Thymus (tissue), 11 donors: ENCODE measurements around the gene PHYKPL. TPM values are rescaled to one million over a fixed set of nuclear protein-coding genes. Genes with fewer than 3 reads are reported as not detected.

Experiments
- DNase-seq, 9 donors: peaks; one replicate each; pipeline ENCODE4 v3.0.0-alpha.2; 2013; ENCODE audit warnings: low spot score in 9 of 9, low read depth in 6 of 9, missing footprints in 1 of 9
- H3K27ac ChIP-seq, 2 donors: one replicate each; pipeline ENCODE4 v1.5.1; 2013; ENCODE audit warnings: control low read depth in 1 of 2, low read depth in 1 of 2, low read length in 1 of 2, mild to moderate bottlenecking in 1 of 2, moderate library complexity in 1 of 2
- H3K27me3 ChIP-seq, 2 donors: one replicate each; pipeline ENCODE4 v1.5.1; 2013; ENCODE audit warnings: low read length in 1 of 2; ENCODE audit not compliant: control insufficient read depth in 2 of 2, insufficient read depth in 1 of 2
- H3K36me3 ChIP-seq, 2 donors: one replicate each; pipeline ENCODE4 v1.5.1; 2013; ENCODE audit warnings: low read length in 1 of 2, mild to moderate bottlenecking in 1 of 2, moderate library complexity in 1 of 2; ENCODE audit not compliant: control insufficient read depth in 2 of 2, insufficient read depth in 2 of 2
- H3K4me1 ChIP-seq, 2 donors: one replicate each; pipeline ENCODE4 v1.5.1; 2013; ENCODE audit warnings: low read length in 2 of 2; ENCODE audit not compliant: control insufficient read depth in 2 of 2, insufficient read depth in 2 of 2
- H3K4me3 ChIP-seq, 2 donors: one replicate each; pipeline ENCODE4 v1.5.1; 2013; ENCODE audit warnings: low read length in 2 of 2, control low read depth in 1 of 2, mild to moderate bottlenecking in 1 of 2
- H3K9me3 ChIP-seq, 2 donors: one replicate each; pipeline ENCODE4 v1.5.1; 2013; ENCODE audit warnings: low read length in 1 of 2, mild to moderate bottlenecking in 1 of 2; ENCODE audit not compliant: control insufficient read depth in 2 of 2, insufficient read depth in 1 of 2
- WGBS: extraction: QIAGEN DNeasy Blood & Tissue Kit; methylation state at CpG from one replicate; pipeline ENCODE4 v1.1.7; 2013; 5-methylcytosine and 5-hydroxymethylcytosine counted together
- polyA plus RNA-seq: library from polyadenylated mRNA; stranded (reverse); fragments of 200-250 nt; gene quantifications from one replicate; pipeline ENCODE4 v1.2.3, GENCODE V29; 2013
- total RNA-seq: library from RNA; stranded (reverse); fragments of 120-200 nt; gene quantifications from one replicate; pipeline ENCODE4 v1.2.4, GENCODE V29; 2013
- donor health status: healthy.

PHYKPL gene
- total and polyA plus RNA-seq, 2 donors: 33.5 to 116 TPM

DNA sequence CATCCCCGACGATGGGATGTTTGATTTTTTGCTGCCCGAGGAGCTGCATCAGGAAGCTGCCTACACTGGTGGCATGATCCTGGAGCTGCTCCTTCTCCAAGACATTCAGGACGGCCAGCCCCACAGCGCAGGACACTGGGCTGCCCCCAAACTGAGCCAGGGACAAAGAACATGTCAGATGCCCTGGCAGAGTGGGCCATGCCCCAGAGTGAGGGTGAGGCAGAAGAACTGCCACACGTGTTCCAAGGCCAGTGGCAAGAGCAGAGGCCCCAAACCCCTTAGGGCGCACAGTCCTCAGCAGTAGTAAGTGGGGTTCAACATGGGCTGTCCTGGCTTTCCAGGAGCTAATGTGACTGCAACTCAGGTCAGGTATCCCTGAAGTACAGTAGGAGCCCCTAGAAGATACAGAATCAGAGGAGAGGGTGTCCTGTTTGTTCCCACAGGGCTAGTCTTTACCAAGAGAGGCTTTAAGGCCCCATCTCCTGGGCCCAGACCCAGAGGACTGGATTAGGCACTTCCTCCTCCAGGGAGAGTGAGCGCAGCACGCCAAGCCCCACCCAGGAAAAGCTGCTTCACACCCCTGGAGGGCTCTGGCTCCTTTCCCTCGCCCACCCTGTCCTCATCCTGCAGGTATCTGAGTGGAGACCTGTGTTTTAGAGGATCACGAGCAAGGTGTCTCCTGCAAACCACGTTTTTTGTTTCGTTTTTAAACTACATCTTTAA, 17.2 kb downstream of the PHYKPL start:
- no peak for DNase-seq
- Histone ChIP-seq H3K36me3 (peaks cover 63 to 70% of the 10 kb centered on the region in 2 donors), H3K27me3 (no peaks in the 10 kb centered on the region), H3K4me3 (no peak overlapping the region), H3K27ac (no peak overlapping the region), H3K9me3 (no peaks in the 10 kb centered on the region), H3K4me1 (no peaks in the 10 kb centered on the region)
- WGBS: 95% methylated on average over 13 of the region's 13 CpGs

DNA sequence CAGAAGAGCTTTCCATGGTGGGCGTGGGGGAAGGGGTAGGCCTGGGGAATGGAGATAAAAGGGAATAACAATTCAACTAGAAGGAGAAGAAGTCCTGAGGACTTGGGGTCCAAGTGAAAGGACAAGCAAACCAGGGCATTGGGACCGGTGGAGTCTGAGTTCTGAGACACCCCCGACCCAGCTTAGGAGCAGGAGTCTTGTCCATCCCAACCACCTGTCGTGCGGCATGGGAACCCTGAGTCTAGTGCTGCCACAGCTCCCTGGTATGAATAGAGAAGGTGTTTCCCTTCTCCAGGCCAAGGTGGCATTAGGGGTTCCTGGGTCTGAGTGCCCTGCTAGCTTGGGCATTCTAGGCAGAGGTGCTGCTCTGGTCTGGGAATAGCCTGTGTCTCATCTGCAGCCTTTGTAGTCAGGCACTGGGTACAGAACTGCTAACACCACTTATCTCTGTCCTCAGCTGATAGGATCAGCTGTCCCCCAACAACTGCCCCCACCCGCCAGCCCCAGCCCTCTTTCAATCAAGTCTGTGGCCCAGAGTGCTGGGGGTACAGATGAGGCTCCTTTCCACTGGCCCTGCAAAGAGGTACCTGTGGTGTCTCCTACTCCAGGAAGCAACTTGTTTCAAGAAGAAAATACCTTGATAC, 18.3 kb downstream of the PHYKPL start:
- no peak for DNase-seq
- H3K27ac ChIP-seq: no peak overlapping the region
- H3K27me3 ChIP-seq: no peaks in the 10 kb centered on the region
- no peaks in the 10 kb centered on the region for H3K9me3 ChIP-seq
- no peaks in the 10 kb centered on the region for H3K4me1 ChIP-seq
- WGBS: 98% methylated on average over 6 of the region's 6 CpGs
- no peak overlapping the region for H3K4me3 ChIP-seq
- peaks cover 71 to 81% of the 10 kb centered on the region in 2 donors for H3K36me3 ChIP-seq

DNA sequence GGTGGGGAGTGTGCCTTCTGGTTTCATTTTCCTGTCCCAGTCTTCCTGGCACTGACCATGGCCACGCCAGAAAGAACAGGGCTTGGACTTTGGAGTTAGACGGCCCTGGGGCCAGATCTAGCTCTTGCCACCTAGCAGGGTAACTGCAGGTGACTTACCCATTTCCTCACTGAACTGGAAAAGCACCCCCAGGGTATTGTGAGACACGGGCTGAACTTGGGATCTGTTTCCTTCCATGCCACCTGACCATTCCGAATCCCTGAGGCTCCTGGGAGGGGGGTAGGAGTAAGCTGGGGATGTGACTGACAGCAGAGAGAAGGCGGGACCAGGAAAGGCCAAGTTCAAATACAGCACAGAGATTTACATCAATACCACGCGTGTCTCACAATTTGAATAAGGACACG, 18.9 kb downstream of the PHYKPL start:
- no peak for DNase-seq
- Histone ChIP-seq H3K9me3 (no peaks in the 10 kb centered on the region), H3K4me3 (no peak overlapping the region), H3K27me3 (no peaks in the 10 kb centered on the region), H3K4me1 (no peaks in the 10 kb centered on the region), H3K27ac (no peak overlapping the region), H3K36me3 (peaks cover 77 to 87% of the 10 kb centered on the region in 2 donors)
- WGBS: 87% methylated on average over 8 of the region's 8 CpGs

DNA sequence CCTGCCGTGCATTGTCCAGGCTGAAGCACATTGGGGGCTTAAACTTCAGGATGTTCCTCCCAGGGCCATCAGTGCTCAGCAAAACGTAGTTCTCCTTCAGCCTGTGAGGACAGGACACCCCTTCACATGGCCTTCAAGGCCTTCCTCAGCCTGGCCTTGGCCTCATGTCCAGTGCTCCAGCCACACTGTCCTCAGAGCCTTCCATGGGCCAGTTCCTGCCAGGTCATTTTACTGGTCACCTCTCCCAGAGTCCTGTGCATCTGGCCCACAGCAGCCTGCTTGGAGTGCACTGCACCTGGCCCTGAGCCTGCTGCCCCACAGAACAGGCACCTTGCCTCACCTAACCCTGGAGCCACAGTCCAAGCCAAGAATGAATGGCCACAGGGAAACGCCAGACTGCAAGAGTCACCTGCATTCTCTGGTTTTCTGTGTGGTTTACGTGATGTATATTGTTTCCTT, 19.6 kb downstream of the PHYKPL start:
- Histone ChIP-seq H3K9me3 (no peaks in the 10 kb centered on the region), H3K4me3 (no peak overlapping the region), H3K27ac (no peak overlapping the region), H3K27me3 (no peaks in the 10 kb centered on the region), H3K36me3 (peaks cover 81 to 88% of the 10 kb centered on the region in 2 donors), H3K4me1 (no peaks in the 10 kb centered on the region)
- WGBS: 84% methylated on average over 4 of the region's 4 CpGs
- DNase-seq: no peak

DNA sequence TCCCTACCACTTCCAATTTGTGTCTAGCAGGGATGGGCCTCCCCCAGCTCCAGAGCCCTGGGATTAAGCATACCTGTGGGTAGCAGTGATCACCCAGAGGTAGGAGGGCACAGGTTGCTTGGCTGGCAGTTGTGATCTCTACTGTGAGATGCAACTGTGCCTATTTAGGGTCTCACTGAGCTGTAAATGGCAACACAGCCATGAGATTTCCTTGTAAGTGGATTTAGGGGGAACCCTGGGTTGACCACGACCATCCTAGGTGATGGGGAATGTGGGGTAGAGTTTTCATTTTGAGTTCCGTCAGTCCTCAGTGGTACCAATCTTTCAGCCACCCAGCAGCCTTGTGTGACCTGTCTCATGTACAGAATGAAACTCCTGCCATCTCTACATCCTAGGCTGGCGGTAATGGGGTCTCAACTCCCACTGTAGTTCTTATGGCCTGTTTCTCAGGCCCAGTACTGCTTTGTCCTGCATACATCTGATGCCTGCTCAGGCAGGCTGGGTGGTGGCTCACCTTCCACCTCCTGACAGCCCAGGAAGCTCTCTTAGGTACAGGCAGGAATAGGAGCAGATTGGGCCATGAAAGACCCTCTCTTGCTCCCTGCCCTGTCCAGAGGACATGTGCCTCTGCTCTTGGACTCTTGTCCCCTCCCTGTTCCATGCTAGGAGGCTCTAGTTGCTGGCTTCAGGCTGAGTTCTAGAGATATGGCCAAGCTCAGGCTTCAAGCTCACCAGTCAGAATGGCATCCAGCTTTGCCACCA, 20.2 kb downstream of the PHYKPL start:
- Histone ChIP-seq H3K9me3 (no peaks in the 10 kb centered on the region), H3K27ac (no peak overlapping the region), H3K27me3 (no peaks in the 10 kb centered on the region), H3K4me3 (no peak overlapping the region), H3K36me3 (peaks cover 87 to 94% of the 10 kb centered on the region in 2 donors), H3K4me1 (peaks cover 0 to 1% of the 10 kb centered on the region in 2 donors)
- WGBS: 93% methylated on average over 3 of the region's 3 CpGs
- no peak for DNase-seq

DNA sequence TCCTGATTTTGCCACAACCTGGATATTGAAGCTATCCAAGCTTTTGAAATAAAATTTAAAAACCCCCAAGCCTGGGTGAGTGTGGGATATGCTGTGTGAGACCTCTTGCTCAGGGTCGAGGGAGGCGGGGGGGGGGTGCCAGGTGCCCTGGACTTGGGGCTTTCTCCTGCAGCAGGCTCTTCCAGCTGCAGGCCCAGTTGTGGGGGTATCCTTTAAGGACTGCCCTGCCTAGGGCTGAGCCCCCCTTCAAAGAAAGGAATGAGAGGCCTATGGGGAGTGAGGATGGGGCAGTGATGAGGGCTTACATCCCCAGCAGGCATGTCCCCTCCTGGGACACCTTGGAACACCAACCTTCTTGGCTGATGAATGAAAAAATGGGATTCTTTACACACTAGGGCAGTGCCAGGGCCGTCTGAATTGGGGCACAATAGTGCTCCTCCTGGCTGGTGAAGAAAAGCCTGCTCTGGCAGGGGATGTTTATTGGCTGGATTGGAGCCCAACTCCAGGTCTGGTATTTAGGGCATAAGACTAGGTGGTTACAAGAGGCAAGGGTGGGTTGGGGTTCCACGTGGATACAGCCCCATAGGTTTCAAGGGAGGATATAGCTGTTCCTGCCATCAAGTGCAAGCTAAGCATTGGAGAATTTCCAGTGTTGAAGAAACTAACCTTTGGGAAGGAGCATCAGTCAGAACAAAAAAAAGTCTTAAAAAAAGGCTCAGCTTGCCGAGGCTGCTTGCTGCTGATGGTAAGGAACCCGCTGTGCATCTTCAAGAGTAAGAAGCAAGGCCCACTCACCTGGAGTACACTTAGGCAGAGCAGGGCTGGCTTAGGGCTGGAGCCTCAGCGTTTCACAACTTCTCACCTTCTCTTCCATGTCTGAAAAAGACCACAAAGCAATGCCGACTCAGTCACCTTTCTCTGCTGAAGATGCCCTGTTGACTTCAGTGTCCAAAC, 21.2 kb downstream of the PHYKPL start:
- Histone ChIP-seq H3K27ac (no peak overlapping the region), H3K9me3 (no peaks in the 10 kb centered on the region), H3K4me3 (no peak overlapping the region), H3K4me1 (peaks cover 9 to 12% of the 10 kb centered on the region in 2 donors), H3K27me3 (no peaks in the 10 kb centered on the region), H3K36me3 (peaks cover 95 to 99% of the 10 kb centered on the region in 2 donors)
- DNase-seq: no peak
- WGBS: 87% methylated on average over 8 of the region's 8 CpGs

DNA sequence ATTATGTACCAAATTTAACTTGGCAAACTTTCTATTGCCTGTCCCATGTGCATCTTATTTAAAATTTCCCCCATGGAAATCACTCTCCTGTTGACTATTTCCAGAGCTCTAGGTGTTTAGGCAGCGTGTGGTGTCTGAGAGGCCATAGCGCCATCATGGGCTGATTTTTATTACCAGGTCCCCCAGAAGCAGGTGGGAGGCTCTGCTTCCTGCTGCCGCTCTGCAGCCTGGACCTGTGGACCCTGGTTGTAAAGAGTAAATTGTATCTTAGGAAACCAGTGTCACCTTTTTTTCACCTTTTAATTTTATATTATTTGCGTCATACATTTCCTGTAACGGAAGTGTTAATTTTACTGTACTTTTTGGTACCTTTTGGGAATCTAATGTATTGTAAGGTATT, 21.9 kb downstream of the PHYKPL start:
- 99% methylated on average over 5 of the region's 5 CpGs for WGBS
- Histone ChIP-seq H3K4me3 (no peak overlapping the region), H3K4me1 (peaks cover 16 to 18% of the 10 kb centered on the region in 2 donors), H3K27me3 (no peaks in the 10 kb centered on the region), H3K27ac (no peak overlapping the region), H3K9me3 (no peaks in the 10 kb centered on the region), H3K36me3 (peaks cover 88 to 99% of the 10 kb centered on the region in 2 donors)
- no peak for DNase-seq

DNA sequence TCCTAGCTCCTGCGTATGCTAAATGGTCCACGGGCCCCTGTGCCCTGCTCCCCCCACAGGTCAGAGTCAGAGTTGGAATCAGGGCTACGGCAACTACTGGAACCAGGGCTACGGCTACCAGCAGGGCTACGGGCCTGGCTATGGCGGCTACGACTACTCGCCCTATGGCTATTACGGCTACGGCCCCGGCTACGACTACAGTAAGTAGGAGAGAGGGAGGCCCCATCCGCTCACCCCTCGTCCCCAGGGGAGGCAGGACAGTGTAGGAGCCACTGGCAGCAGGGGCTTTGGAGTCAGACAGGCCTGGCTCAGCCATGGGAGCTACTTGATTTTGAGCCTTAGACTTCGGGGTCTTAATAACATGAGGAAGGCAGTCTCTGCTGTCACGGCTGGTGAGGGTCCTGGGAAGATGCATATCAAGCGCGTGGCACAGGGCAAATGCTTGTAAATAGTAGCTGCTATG, 22.5 kb downstream of the PHYKPL start:
- Histone ChIP-seq H3K4me1 (peaks cover 17 to 18% of the 10 kb centered on the region in 2 donors), H3K4me3 (no peak overlapping the region), H3K27me3 (no peaks in the 10 kb centered on the region), H3K9me3 (no peaks in the 10 kb centered on the region), H3K36me3 (peaks cover 82 to 93% of the 10 kb centered on the region in 2 donors), H3K27ac (no peak overlapping the region)
- no peak for DNase-seq
- WGBS: 98% methylated on average over 18 of the region's 18 CpGs
